Endothelial cell of umbilical vein (primary cell): ENCODE data around the gene SORCS2.

Source experiments
- CTCF ChIP-seq, 2 donors: IDR thresholded peaks; 1 replicate in 1 of 2; 2 replicates in 1 of 2; pipeline ENCODE4 v1.5.1; 2011; ENCODE audit warnings: low read length in 2 of 2, mild to moderate bottlenecking in 2 of 2, moderate library complexity in 2 of 2, control low read depth in 1 of 2, inconsistent platforms in 1 of 2, low read depth in 1 of 2; ENCODE audit not compliant: insufficient read depth in 1 of 2; ENCODE audit errors: extremely low read depth in 1 of 2
- JUN ChIP-seq: IDR thresholded peaks from 2 replicates; pipeline ENCODE4 v1.6.1; 2011; ENCODE audit warnings: borderline replicate concordance, low read depth; ENCODE audit not compliant: insufficient read length, insufficient read depth
- MAX ChIP-seq: IDR thresholded peaks from 2 replicates; pipeline ENCODE4 v1.6.1; 2011; ENCODE audit not compliant: insufficient read depth, insufficient read length
- POLR2AphosphoS5 ChIP-seq: IDR thresholded peaks from 2 replicates; pipeline ENCODE4 v1.6.1; 2012; ENCODE audit warnings: low read depth, mild to moderate bottlenecking, control low read depth, low read length, moderate library complexity; ENCODE audit not compliant: insufficient read depth

- TF ChIP-seq POLR2AphosphoS5 (peak; percentile 18), MAX (no peak), CTCF (IDR thresholded peaks at IDR 0.05; ENCODE audit: extremely low read depth in 1 of 2, insufficient read depth in 1 of 2, low read depth in 1 of 2, low read length in 2 of 2) (no peak), JUN (no peak)
Observed at GRCh38 chr4:7764466-7764865, 572.1 kb downstream of the SORCS2 start.
